ENCODE data around the gene TOB1. TPM values are rescaled to one million over a fixed set of nuclear protein-coding genes. Genes with fewer than 3 reads are reported as not detected.
"Not testable (repeated sequence)": the region's sequence is repeated elsewhere in the genome, so short reads cannot be mapped to it uniquely, and the experiment has no call there.

The TOB1 gene
- total RNA-seq, 1 donor from 2014 or later: 78.7 TPM

DNA sequence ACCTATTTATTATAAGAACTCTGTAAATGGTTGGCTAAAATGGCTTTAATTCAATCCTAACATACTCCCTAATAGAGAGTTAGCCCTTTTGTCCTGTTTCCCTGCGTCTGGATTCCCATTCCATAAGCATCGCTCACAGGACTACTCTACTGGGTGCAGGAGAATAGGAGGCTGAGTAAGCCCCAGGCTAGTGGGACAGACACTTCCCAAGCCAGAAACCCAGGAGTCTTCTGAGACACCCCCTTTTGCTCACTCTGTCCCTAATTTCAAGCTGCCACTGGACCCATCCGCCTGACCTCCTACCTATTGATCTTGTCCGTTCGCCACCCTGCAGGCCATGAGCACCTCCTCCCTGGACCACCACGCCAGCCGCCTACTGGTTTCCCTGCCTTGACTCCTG, 16.7 kb upstream of the TOB1 start:
- DNase-seq: no peak
- no peak overlapping the region for H3K4me3 Mint-ChIP-seq (ENCODE audit: unreplicated experiment)

DNA sequence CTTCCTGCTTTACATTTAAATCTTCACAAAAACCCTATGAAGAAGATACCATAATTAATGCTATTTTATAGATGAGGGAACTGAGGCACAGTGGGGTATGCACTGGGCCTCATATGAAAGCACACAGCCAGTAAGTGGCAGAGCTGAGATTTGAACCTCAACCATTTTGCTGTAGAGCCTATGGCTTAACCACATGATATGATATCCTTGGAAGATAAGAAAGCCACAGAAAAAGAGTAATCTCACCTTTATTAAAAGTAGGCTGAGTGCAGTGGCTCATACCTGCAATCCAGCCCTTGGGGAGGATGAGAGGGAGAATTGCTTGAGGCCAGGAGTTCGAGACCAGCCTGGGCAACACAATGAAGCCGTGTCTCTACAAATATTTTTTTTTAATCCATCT, 15.0 kb upstream of the TOB1 start:
- Mint-ChIP-seq H3K27ac (ENCODE audit: unreplicated experiment) (no peak overlapping the region), H3K4me3 (ENCODE audit: unreplicated experiment) (no peak overlapping the region), H3K27me3 (ENCODE audit: unreplicated experiment) (peaks cover 2% of the 10 kb centered on the region), H3K4me1 (ENCODE audit: low read depth, unreplicated experiment) (peaks cover 4% of the 10 kb centered on the region), H3K36me3 (ENCODE audit: unreplicated experiment) (no peaks in the 10 kb centered on the region), H3K9me3 (ENCODE audit: unreplicated experiment) (peaks cover 2% of the 10 kb centered on the region)
- no peak for DNase-seq
- TF ChIP-seq, protein P1, sequence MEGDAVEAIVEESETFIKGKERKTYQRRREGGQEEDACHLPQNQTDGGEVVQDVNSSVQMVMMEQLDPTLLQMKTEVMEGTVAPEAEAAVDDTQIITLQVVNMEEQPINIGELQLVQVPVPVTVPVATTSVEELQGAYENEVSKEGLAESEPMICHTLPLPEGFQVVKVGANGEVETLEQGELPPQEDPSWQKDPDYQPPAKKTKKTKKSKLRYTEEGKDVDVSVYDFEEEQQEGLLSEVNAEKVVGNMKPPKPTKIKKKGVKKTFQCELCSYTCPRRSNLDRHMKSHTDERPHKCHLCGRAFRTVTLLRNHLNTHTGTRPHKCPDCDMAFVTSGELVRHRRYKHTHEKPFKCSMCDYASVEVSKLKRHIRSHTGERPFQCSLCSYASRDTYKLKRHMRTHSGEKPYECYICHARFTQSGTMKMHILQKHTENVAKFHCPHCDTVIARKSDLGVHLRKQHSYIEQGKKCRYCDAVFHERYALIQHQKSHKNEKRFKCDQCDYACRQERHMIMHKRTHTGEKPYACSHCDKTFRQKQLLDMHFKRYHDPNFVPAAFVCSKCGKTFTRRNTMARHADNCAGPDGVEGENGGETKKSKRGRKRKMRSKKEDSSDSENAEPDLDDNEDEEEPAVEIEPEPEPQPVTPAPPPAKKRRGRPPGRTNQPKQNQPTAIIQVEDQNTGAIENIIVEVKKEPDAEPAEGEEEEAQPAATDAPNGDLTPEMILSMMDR (IDR thresholded peaks at IDR 0.05; ENCODE audit: partially characterized antibody, unreplicated experiment): no peak

More for the DNA sequence above, 16.7 kb upstream of the TOB1 start:
- Mint-ChIP-seq H3K4me1 (ENCODE audit: low read depth, unreplicated experiment) (peaks cover 4% of the 10 kb centered on the region), H3K27ac (ENCODE audit: unreplicated experiment) (no peak overlapping the region), H3K9me3 (ENCODE audit: unreplicated experiment) (no peaks in the 10 kb centered on the region), H3K27me3 (ENCODE audit: unreplicated experiment) (peaks cover 2% of the 10 kb centered on the region), H3K36me3 (ENCODE audit: unreplicated experiment) (no peaks in the 10 kb centered on the region)
- TF ChIP-seq, protein P1 (IDR thresholded peaks at IDR 0.05; ENCODE audit: partially characterized antibody, unreplicated experiment): no peak

DNA sequence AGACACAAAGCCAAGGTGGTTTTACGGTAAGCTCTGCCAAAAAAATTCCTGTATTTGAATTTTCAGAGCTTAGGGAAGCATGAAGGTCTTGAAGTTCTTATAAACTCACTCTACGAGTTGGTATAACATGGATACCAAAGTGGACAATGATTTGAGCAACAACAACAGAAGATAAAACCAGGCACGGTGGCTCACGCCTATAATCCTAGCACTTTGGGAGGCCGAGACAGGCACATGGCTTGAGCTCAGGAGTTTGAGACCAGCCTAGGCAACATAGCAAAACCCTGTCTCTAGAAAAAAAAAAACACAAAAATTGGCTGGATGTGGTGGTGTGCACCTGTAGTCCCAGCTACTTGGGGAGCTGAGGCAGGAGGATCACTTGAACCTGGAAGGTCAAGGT, 12.9 kb upstream of the TOB1 start:
- no peak overlapping the region for H3K27ac Mint-ChIP-seq (ENCODE audit: unreplicated experiment)
- peaks cover 2% of the 10 kb centered on the region for H3K27me3 Mint-ChIP-seq (ENCODE audit: unreplicated experiment)
- peaks cover 2% of the 10 kb centered on the region for H3K9me3 Mint-ChIP-seq (ENCODE audit: unreplicated experiment)
- H3K4me1 Mint-ChIP-seq (ENCODE audit: low read depth, unreplicated experiment): peaks cover 7% of the 10 kb centered on the region
- TF ChIP-seq, protein P1 (IDR thresholded peaks at IDR 0.05; ENCODE audit: partially characterized antibody, unreplicated experiment): no peak
- no peak for DNase-seq
- H3K36me3 Mint-ChIP-seq (ENCODE audit: unreplicated experiment): no peaks in the 10 kb centered on the region
- no peak overlapping the region for H3K4me3 Mint-ChIP-seq (ENCODE audit: unreplicated experiment)

DNA sequence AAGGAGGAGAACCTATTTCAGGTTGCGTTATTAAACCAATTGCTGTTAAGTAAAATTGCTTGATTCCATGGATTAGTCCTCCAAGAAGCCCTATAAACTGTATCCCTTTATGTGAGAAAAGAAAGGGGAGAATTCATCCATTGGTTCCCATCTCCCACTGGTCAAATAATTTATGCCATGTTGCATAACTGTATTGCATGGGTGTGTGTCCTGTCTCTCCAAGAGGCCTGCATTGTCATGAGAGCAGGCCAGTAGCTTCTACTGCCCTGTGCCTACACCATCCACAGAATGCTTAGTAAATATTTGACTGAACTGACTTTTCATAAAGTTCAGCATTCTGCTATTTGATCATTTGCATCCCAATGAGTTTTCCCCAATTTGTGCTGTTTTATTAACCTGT, 11.7 kb upstream of the TOB1 start:
- no peak for DNase-seq
- Mint-ChIP-seq H3K4me3 (ENCODE audit: unreplicated experiment) (no peak overlapping the region), H3K27me3 (ENCODE audit: unreplicated experiment) (peaks cover 2% of the 10 kb centered on the region), H3K27ac (ENCODE audit: unreplicated experiment) (no peak overlapping the region), H3K9me3 (ENCODE audit: unreplicated experiment) (peaks cover 2% of the 10 kb centered on the region), H3K4me1 (ENCODE audit: low read depth, unreplicated experiment) (peaks cover 4% of the 10 kb centered on the region), H3K36me3 (ENCODE audit: unreplicated experiment) (no peaks in the 10 kb centered on the region)
- TF ChIP-seq, protein P1 (IDR thresholded peaks at IDR 0.05; ENCODE audit: partially characterized antibody, unreplicated experiment): no peak

DNA sequence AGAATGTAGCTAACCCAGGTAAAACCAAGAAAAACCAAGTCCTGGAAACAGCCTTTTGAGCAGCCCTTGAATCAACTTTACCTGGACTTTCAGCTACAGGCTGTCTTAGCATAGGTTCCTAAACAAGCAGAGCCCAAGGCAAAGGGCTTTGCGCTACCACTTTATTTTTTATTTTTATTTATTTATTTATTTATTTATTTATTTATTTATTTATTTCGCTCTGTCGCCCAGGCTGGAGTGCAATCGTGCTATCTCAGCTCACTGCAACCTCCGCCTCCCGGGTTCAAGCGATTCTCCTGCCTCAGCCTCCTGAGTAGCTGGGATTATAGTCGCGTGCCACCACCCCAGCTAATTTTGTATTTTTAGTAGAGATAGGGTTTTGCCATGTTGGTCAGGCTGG, 10.9 kb upstream of the TOB1 start:
- H3K4me1 Mint-ChIP-seq (ENCODE audit: low read depth, unreplicated experiment); H3K27ac Mint-ChIP-seq (ENCODE audit: unreplicated experiment); H3K27me3 Mint-ChIP-seq (ENCODE audit: unreplicated experiment); H3K9me3 Mint-ChIP-seq (ENCODE audit: unreplicated experiment); H3K36me3 Mint-ChIP-seq (ENCODE audit: unreplicated experiment); H3K4me3 Mint-ChIP-seq (ENCODE audit: unreplicated experiment); DNase-seq: not testable (repeated sequence)

DNA sequence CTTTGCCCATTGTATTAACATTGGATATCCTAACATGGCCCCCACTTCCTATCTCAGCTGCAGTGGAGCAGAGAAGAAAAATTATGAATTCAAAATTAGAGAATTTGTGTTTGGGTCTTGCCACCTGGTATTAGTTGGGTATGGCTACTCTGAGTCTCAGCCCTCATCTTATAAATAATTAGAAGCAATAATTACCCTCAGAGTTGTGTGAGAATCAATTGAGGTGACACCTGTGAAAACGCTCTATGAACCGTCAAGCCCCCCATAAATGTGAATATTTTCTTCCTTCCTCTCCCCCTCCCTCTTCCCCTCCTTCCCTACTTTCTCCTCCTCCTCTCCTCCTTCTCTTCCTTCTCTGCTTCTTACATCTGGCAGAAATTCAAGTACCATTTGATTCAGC, 8.9 kb upstream of the TOB1 start:
- Mint-ChIP-seq H3K27me3 (ENCODE audit: unreplicated experiment) (peaks cover 2% of the 10 kb centered on the region), H3K36me3 (ENCODE audit: unreplicated experiment) (no peaks in the 10 kb centered on the region), H3K4me1 (ENCODE audit: low read depth, unreplicated experiment) (peaks cover 6% of the 10 kb centered on the region), H3K27ac (ENCODE audit: unreplicated experiment) (no peak overlapping the region), H3K4me3 (ENCODE audit: unreplicated experiment) (no peak overlapping the region), H3K9me3 (ENCODE audit: unreplicated experiment) (peaks cover 2% of the 10 kb centered on the region)
- no peak for DNase-seq
- TF ChIP-seq, protein P1 (IDR thresholded peaks at IDR 0.05; ENCODE audit: partially characterized antibody, unreplicated experiment): no peak

Data from glutamatergic neuron (in vitro differentiated cells).